Stimulated activated CD4-positive, alpha-beta T cell treated with anti-CD3 and anti-CD28 coated beads, TNF-alpha, amount 100 ng/mL, for 1 hour (primary cell): ENCODE data around the gene ANKRD50.

Experiments used
- DNase-seq, 3 donors: peaks; one replicate each; pipeline ENCODE4 v3.0.0-alpha.2; 2020; ENCODE audit warnings: low read depth in 3 of 3, low spot score in 1 of 3

ANKRD50 gene

GRCh38 chr4:124635331-124635730 lies 77.2 kb downstream of the ANKRD50 start:
- no peak for DNase-seq

- DNase-seq: no peak
Measured at GRCh38 chr4:124633285-124633941, 79.1 kb downstream of the ANKRD50 start.

GRCh38 chr4:124632439-124632838 lies 80.1 kb downstream of the ANKRD50 start:
- DNase-seq: no peak

GRCh38 chr4:124631760-124632159 lies 80.8 kb downstream of the ANKRD50 start:
- DNase-seq: no peak

- no peak for DNase-seq
Measured at GRCh38 chr4:124629681-124630080, 82.9 kb downstream of the ANKRD50 start.
